ENCODE results near the gene VPS9D1.

The VPS9D1 gene

GRCh38 chr16:89741342-89742014 is 20.8 kb upstream of the VPS9D1 start:
- Histone ChIP-seq H3K36me3 (ENCODE audit: insufficient read depth) (peaks cover 13% of the 10 kb centered on the region; the same call in 1 of the 2 replicates), H4K20me1 (ENCODE audit: insufficient read depth) (no peaks in the 10 kb centered on the region), H3K27me3 (ENCODE audit: insufficient read depth, low read depth) (no peaks in the 10 kb centered on the region), H3K4me3 (IDR thresholded peaks at IDR 0.05; ENCODE audit: insufficient read depth, low read depth, low read length) (no peak overlapping the region), H3K9ac (no peak overlapping the region), H3K4me1 (ENCODE audit: low read depth, poor library complexity, severe bottlenecking) (peaks cover 58% of the 10 kb centered on the region), H3K79me2 (ENCODE audit: insufficient read depth, low read depth) (0 out of 2 replicates have a peak, but pooled peaks cover 5% of the 10 kb centered on the region), H3K4me2 (no peak overlapping the region), H2AFZ (ENCODE audit: low read depth) (no peak overlapping the region), H3K27ac (peak overlapping the region; percentile 83; the same call in 1 of the 2 replicates)
- no peak for TF ChIP-seq CTCF (conservative IDR thresholded peaks at IDR 0.05; ENCODE audit: low read depth, low read length)

GRCh38 chr16:89739383-89739782 is 18.7 kb upstream of the VPS9D1 start:
- Histone ChIP-seq H3K4me2 (no peak overlapping the region), H3K4me1 (ENCODE audit: low read depth, poor library complexity, severe bottlenecking) (peaks cover 47% of the 10 kb centered on the region), H3K27me3 (ENCODE audit: insufficient read depth, low read depth) (no peaks in the 10 kb centered on the region), H3K4me3 (IDR thresholded peaks at IDR 0.05; ENCODE audit: insufficient read depth, low read depth, low read length) (no peak overlapping the region), H3K79me2 (ENCODE audit: insufficient read depth, low read depth) (peaks cover 5% of the 10 kb centered on the region; the same call in 1 of the 2 replicates), H3K27ac (no peak overlapping the region), H4K20me1 (ENCODE audit: insufficient read depth) (no peaks in the 10 kb centered on the region), H3K9ac (no peak overlapping the region), H2AFZ (ENCODE audit: low read depth) (no peak overlapping the region), H3K36me3 (ENCODE audit: insufficient read depth) (peaks cover 13% of the 10 kb centered on the region; the same call in 1 of the 2 replicates)
- no peak for TF ChIP-seq CTCF (conservative IDR thresholded peaks at IDR 0.05; ENCODE audit: low read depth, low read length)

- Histone ChIP-seq H3K4me3 (IDR thresholded peaks at IDR 0.05; ENCODE audit: insufficient read depth, low read depth, low read length) (no peak overlapping the region), H3K79me2 (ENCODE audit: insufficient read depth, low read depth) (peaks cover 5% of the 10 kb centered on the region; the same call in 1 of the 2 replicates), H3K27me3 (ENCODE audit: insufficient read depth, low read depth) (no peaks in the 10 kb centered on the region), H3K36me3 (ENCODE audit: insufficient read depth) (peaks cover 13% of the 10 kb centered on the region; the same call in 1 of the 2 replicates), H3K9ac (no peak overlapping the region), H3K4me1 (ENCODE audit: low read depth, poor library complexity, severe bottlenecking) (peaks cover 40% of the 10 kb centered on the region), H3K4me2 (no peak overlapping the region), H4K20me1 (ENCODE audit: insufficient read depth) (no peaks in the 10 kb centered on the region), H3K27ac (no peak overlapping the region), H2AFZ (ENCODE audit: low read depth) (no peak overlapping the region)
- no peak for TF ChIP-seq CTCF (conservative IDR thresholded peaks at IDR 0.05; ENCODE audit: low read depth, low read length)
Measured at GRCh38 chr16:89738538-89739317, 18.0 kb upstream of the VPS9D1 start.

GRCh38 chr16:89738072-89738377 is 17.3 kb upstream of the VPS9D1 start:
- peaks cover 5% of the 10 kb centered on the region; the same call in 1 of the 2 replicates for H3K79me2 ChIP-seq (ENCODE audit: insufficient read depth, low read depth)

More at GRCh38 chr16:89738072-89738377, 17.3 kb upstream of the VPS9D1 start:
- Histone ChIP-seq H3K4me1 (ENCODE audit: low read depth, poor library complexity, severe bottlenecking) (peaks cover 33% of the 10 kb centered on the region), H3K4me2 (no peak overlapping the region), H3K27me3 (ENCODE audit: insufficient read depth, low read depth) (no peaks in the 10 kb centered on the region), H4K20me1 (ENCODE audit: insufficient read depth) (no peaks in the 10 kb centered on the region), H2AFZ (ENCODE audit: low read depth) (no peak overlapping the region), H3K36me3 (ENCODE audit: insufficient read depth) (peaks cover 13% of the 10 kb centered on the region; the same call in 1 of the 2 replicates), H3K9ac (no peak overlapping the region), H3K4me3 (IDR thresholded peaks at IDR 0.05; ENCODE audit: insufficient read depth, low read depth, low read length) (no peak overlapping the region), H3K27ac (no peak overlapping the region)
- no peak for TF ChIP-seq CTCF (conservative IDR thresholded peaks at IDR 0.05; ENCODE audit: low read depth, low read length)

Measured in KMS-11 (cell line).